CD4-positive, alpha-beta T cell treated with Interleukin-15 for 4 hours (primary cell): Measurements from ENCODE around the gene IL36B.
A peak's percentile ranks its signal among the peaks of the same experiment; 100 is the strongest.
"Not testable (repeated sequence)": the region's sequence is repeated elsewhere in the genome, so short reads cannot be mapped to it uniquely, and the experiment has no call there.

Experiments
- DNase-seq: peaks from one replicate; pipeline ENCODE4 v3.0.0-alpha.2; 2020; ENCODE audit warnings: low spot score

Gene IL36B

DNA sequence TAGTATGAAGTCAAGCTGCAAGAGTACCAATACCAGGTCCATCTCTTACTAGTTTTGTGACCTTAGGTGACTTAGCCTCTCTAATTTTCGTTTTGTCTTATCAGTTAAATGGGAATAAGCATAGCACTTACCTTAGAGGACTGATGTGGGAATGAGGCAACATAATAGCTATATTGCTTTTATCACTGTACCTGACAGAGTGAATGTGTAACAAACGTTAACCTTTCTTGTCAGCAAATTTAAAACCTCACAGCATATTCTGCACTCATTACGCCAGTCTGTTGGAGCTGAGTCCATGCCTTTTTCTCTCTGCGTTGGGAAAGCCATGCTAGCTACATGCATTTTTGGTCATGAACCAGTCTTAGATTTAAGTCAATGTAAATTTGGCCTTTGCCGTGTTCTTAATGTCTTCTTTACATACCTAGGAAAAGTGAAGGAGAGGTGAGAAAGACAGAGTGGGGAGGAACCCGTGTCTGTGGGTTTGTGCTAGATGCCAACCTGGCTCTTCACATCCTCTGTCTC, at the start of gene IL36B:
Gene IL36B (minus strand): TSS at position 472 of the 522 bp plus-strand sequence.
- no peak for DNase-seq

DNA sequence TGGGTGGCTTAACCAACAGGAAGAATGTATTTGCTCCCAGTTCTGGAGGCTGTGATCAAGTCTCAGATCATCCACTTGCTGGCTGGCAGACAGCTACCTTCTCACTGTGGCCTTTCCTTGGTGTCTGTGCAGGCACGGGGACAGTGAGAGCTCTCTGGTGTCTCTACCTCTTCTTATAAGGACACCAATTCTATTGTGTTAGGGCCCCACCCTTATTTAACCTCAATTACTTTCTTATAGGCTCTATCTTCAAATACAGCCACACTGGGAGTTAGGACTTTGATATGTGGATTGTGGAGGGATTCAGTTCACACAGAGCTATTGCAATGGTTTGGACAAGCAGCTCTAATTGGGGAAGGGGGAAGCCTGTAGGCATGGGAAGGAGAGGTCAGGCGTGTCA, 49.5 kb upstream of the IL36B start:
- DNase-seq = no peak

DNA sequence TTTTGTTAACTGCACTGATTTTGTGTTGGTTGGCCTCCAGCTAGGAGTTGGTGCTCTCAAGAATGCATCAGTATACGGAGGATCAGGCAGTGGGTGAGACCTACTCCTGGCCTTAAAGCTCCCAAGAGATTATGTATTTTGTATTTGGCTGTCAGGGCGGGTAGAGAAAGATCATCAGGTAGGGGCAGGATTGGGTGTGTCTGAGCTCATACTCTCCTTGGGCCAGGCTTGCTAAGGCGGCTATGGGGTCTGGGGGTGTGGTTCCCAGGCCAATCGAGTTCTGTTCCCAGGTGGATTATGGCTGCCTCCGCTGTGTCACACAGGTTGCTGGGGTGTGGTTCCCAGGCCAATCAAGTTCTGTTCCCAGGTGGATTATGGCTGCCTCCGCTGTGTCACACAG, 45.9 kb upstream of the IL36B start:
- DNase-seq = no peak

DNA sequence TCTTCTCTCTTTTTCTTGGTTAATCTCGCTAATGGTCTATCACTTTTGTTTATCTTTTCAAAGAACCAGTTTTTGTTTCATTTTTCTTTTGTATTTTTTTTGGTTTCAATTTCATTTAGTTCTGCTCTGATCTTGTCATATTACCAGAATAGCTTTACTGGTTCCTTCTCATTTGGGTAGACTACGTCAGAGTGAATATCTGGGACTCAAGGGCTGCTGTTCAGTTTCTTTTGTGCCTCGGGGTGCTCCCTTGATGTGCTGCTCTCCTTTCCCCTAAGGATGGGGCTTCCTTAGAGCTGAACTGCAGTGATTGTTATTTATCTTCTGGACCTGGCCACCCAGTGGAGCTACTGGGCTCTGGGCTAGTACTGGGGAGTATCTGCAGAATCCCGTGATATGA, 45.4 kb upstream of the IL36B start:
- DNase-seq = no peak

DNA sequence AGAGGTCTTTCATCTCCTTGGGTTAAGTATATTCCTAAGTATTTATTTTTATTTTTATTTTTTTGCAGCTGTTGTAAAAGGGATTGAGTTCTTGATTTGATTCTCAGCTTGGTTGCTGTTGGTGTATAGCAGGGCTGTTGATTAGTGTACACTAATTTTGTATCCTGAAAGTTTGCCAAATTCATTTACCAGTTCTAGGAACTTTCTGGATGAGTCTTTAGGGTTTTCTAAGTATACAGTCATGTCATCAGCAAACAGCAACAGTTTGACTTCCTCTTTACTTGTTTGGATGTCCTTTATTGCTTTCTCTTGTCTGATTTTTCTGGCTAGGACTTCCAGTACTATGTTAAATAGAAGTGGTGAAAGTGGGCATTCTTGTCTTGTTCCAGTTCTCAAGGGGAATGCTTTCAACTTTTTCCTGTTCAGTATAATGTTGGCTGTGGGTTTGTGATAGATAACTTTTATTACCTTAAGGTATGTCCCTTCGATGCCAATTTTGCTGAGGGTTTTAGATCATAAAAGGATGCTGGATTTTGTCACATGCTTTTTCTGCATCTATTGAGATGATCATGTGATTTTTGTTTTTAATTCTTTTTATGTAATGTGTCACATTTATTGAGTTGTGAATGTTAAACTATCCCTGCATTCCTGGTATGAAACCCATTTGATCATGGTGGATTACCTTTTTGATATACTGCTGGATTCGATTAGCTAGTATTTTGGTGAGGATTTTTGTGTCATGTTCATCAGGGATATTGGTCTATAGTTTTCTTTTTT, 44.4 kb upstream of the IL36B start:
- DNase-seq = not testable (repeated sequence)

DNA sequence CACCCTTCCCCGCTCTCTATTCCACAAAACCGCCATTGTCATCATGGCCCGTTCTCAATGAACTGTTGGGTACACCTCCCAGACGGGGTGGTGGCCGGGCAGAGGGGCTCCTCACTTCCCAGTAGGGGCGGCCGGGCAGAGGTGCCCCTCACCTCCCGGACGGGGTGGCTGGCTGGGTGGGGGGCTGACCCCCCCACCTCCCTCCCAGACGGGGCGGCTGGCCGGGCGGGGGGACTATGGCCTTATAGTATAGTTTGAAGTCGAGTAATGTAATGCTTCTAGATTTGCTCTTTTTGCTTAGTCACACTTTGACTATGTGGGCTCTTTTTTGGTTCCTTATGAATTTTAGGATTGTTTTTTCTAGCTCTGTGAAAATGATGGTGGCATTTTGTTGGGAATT, 43.6 kb upstream of the IL36B start:
- DNase-seq = not testable (repeated sequence)

DNA sequence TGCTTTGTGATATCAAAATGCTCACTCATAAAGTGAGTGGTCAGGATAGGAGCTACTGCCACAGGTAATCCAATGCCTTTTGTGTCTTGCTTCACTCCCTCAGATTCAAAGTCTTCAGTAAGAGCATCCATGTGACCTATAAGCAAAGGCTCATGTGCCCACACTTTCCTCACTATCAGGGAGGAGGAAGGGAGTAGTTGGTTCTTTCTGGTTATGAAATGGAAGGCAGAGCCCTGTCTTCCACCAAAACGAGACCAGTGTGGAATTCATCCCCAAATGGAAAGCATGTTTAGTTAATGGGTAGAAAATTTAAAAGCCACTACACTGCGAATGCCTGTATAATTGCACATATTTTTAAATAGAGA, 40.9 kb upstream of the IL36B start:
- DNase-seq = no peak

DNA sequence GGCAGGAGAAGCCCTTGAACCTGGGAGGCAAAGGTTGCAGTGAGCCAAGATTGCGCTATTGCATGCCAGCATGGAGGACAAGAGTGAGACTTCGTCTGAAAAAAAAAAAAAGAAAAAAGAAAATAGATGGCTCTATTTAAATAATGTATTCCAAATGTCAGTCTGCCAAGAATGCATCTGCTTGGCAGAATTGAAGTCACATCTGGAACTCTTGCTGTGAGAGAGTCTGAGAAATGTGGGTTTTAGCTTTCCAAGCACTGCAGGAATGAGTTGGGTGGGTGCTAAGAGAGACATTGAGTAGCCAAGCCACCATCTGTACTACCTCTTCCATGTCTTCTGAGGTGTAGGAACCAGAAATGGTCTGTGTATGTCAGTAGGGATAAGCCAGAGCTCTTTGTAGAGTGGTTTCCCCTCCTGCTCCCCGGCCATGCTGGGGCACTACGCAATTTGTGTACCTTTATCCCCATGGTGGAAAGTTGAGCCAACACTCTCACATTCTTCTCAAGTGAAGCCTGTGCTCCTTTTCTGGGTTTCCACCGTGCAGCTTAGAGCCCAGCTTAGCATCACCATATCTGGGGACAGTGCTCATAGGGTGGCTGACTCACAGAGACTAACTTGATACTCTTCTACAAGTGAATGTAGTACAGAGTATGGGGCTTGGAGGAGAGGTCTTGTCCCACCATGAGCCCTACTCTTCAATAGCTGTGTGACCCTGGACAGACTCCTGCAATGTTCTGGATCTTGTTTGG, 40.4 kb upstream of the IL36B start:
- DNase-seq = no peak

DNA sequence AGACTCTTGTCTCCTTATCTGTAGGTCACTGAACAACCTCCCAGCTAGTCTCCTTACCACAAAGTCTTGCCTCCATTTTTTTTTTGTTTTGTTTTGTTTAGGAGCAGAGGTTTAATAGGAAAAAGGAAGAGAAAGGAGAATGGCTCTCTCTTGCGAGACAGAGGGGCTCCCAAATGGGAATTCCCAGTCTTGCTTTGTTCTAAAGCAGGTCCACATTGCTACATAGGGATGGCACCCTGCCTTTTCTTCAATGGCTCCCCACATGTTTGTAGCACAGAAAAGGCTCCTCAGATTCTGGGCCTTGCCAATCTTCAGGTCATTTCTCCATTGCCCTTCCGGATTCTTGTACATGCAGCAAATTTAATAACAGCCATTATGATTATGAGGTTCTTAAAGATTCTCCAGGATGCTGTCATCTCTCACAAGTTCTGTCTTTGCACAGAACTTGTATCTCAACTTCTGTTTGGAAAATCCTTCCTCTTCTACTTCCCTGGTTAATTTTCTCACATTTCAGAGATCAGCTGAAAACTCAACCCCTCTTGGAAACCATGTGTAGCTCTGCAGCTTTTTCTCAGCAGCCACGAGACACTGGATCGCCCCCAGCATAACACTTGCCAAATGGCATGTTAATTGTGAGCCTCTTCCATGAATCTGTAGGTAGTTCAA, 38.7 kb upstream of the IL36B start:
- no peak for DNase-seq

DNA sequence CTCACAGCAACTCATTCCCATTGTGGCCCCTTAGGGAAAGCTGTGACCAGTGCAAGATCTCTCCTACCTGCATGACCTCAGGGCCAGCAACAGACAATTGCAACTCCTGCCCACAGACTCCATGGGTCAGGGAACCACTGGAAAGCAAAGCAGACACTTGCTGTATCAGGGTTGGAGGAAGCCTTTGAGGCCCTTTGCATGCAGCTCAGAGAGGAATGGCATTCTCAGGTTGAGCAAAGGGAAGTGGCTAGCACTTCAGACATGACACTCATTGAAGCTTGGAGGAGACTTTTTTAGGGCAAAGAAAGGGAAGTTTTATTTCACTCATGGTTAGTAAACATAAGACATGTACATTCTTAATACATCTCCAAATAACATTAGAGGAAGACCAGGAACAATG, 37.2 kb upstream of the IL36B start:
- no peak for DNase-seq

DNA sequence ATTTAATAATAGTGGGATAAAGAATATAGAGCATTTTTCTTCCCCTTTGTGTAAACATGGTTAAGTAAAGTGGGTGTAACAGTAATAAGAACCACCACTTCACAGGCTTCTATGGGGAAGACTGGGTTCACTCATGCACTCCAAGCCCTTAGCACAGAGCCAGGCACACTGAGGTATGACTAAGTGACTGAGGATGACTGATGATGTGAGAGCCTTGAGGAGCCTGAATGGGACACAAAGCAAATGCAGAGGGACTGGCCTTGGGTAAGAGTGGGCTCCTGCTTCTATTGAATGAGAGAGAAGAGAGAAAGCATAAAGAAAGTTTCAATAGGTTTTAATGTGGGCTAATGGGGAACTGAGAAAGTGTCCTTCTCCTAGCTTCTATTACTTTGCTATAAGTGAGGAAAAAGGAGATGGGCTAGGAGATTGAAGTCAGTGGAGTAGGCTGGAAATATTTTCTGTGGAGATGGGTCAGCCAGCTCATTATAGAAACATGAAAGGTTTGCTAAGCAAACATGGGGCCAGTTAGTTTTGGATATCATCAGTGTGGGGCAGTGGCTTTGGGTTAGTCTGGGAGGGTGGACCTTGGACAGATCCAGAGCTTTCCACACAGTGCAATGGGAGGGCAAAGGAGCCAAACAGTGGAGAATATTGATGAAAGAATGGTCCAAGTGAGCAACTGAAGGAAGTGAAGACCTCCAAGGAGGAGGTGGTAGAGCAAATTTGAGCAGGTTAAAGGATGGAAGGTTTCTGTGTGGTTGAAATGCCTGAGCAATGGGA, 35.7 kb upstream of the IL36B start:
- no peak for DNase-seq

DNA sequence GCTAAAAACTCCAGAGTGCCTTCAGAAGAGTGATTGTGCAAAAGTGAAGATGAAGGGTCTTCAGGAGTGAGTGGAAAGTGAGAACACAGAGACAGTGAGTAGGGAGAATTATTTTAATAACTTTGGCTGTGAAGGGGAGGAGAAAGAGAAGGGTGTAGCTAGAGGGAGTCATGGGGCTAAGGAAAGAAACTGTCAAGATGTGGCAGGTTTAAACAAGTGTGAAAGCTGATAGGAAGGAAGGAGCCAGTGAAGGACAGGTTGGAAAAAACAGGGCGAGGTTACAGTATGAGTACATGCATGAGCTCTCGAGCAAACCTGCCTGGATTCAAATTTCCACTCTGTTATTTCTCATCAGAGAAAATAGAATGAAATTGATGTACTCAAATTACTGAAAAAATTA, 32.9 kb upstream of the IL36B start:
- DNase-seq = no peak

DNA sequence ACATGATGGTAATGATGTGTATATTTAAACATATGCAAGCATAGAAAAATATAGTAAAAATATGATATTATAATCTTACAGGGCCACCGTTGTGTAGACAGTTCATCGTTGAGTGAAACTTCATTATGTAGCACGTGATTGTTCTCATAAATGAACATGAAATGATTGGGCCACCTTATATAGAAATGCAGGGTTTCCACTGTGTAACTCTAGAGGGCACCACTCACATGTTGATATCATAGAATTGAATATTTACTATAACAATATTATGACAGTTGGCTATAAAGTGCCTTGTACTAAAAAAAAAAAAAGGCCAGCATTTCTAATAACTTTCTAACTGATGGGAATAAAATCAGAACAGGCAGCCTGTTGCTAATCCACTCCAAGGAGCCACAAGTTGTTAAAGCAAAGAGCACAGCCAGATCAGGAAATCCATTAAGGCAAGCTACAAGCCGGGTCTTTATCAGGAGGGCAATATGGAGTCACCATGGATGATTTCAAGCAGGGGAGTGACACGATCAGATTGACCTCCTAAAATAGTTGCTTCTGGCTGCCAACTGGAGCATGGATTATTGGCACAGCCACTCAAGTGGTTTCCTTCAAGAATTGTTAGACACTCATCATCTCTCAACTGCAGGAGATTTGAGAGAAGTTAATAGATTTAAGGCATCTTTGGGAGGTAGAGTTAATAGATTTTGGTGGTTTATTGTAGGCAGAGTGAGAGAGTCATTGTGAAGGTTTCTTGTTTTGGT, 31.8 kb upstream of the IL36B start:
- DNase-seq = peak; percentile 18

DNA sequence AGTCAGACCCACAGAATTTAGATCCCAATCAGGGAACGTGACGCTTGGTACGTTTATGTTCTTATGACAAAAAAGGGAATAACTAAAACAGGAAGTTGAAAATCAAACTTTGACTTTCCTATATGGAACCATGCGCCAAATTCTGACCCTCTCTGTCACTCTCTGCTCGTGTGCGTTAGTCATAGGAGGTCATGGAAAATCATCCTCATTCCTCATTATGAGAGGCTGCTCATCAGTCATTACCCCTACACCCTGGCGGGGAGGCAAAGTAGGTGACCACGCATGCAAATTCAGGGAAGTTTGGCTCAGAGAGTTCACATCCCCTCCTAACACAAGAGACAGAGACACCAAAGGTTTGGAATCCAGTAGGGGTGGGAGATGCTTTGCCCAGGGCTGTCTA, 30.6 kb upstream of the IL36B start:
- no peak for DNase-seq

DNA sequence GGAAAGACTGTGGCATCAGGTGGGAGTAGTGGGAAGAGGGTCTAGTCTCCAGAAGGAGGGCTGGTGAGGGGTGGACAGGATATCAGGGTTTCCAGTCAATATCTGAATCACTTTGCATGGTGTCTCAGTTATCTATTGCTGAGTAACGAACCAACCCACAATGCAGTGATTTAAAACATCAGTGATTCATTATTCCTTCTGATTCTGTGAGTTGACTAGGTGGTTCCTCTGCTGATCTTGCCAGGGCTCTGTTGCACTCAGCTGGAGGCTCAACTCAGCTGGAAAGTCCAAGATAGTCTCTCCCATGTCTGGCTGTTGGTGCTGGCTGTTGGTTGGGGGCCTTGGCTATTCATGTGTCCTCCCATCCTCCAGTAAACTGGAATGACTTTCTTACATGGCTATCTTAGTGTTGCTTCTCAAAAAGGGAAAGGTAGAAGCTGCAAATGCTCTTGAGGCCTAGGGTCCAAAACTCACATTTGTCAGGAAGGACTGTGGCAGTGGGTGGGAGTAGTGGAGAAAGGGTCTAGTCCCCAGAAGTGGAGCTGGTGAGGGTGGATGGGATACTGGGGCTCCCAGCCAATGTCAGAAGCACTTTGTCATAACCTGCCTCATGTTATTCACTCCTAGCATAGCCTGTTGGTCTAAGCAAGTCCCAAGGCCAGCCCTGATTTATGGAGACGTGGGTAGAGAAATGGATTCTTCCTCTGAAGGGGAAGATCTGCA, 29.0 kb upstream of the IL36B start:
- DNase-seq = no peak

DNA sequence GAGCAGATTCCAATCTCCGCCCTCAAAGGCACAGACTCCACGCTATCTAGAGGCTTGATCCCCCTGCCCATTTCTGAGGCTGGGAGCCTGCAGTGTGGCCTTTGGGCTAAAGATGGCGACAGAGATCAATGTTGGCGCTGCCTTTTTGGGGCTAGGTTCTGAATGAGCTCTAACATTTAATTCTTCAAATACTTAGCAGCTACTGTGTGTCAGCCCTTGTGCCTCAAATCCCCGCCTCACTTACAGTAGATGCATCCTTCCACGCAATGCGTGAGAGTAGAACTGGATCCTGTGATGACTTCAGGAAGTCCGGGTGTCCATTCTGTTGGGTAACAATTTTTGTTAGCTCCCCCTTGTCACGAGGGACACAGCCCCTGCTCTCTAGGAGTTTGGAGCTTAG, 27.5 kb upstream of the IL36B start:
- peak; percentile 31 for DNase-seq

DNA sequence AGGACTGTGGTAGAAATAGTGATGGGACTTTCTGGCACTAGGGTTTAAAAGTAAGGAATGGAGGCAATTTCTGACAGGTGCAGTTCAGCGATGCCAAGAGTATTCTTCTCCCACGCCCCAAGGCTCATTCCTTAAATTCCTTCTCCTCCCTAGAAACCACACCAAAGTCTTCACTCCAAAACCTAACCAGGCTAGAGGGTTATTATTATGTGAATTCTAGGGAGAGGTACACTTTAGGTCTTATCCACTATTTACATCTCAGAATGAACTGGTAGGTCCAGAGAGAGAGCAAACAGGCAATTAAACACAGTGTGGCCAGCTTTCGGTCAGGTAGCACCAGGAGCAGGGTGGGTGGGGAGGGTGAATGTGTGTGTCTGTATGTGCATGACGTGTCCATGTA, 26.5 kb upstream of the IL36B start:
- no peak for DNase-seq

DNA sequence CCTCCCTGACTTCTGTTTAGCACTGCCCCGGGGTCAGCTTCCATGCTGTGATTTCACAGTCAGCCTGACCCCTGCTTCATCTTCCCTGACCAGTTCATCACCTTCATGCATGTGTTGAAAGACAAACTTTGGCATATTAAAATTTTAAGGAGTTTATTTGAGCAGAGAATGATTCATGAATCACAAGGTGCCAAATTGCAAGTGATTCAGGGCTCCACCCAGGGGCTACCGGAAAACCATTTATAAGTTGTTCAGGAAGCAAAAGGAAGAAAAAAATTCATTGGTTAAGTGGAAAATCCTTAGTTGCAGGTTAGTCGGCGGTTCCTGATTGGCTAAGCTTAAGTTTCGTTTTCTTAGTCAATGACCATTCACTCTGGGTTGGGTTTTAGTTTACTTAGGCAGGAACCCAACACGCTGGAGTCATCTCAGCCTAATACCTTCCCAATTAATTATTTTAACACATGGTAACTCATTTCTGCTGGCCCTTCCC, 25.7 kb upstream of the IL36B start:
- DNase-seq = no peak

DNA sequence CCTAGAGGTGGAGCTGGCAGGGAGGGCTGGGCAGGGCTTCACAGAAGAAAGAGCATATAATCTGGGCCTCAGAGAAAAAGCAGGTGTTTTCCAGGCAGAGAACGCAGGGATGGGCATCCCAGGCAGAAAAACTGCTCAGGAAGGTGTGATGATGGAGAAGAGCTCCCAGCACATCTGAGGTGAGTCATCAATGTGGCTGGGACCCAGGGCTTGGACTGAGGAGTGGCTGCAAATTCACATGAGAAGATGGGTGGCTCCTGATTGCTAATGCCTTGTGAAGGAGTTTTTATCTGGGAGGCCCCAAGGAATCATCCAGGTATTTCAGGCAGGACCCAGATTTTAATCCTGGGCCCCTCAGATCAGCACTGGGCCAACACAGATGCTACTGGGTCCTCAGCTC, 25.3 kb upstream of the IL36B start:
- DNase-seq = no peak

DNA sequence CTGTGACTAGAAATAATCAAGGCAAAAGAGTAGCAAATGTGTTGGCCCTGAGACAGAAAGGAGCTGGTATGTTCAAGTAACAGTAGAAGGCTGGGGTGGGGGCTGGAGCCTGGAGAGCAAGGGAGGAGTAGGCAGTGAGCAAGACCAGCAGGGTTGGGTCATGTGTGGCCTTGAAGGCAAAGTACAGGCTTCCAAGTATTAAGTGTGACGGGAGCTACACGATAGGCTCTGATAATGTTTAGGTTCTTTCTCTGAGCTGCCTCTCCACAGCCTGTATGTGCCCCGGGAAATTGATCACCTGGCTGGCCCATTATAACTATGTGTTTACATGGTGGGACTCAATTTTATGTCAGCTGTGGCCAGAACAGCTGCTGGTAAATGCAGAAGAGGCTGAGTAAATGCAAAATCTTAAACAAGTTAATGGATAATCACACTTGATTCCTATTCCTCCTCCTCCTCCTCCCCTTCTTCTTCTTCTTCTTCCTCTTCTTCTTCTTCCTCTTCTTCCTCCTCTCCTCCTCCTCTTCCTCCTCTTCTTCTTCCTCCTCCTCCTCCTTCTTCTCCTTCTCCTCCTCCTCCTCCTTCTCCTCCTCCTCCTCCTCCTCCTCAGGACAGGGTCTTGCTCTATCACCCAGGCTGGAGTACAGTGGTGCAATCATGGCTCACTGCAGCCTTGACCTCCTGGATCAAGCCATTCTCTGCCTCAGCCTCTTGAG, 24.4 kb upstream of the IL36B start:
- DNase-seq = no peak
